GM18867 (cell line): ENCODE results near the gene EED.
"Not testable (repeated sequence)": the region's sequence is repeated elsewhere in the genome, so short reads cannot be mapped to it uniquely, and the experiment has no call there.

ENCODE experiments used
- ATAC-seq: cut with Tn5 transposase; IDR thresholded peaks from one replicate; pipeline ENCODE4 v1.9.1; 2021; ENCODE audit warnings: mild to moderate bottlenecking, moderate library complexity; ENCODE audit not compliant: unreplicated experiment

Gene EED

DNA sequence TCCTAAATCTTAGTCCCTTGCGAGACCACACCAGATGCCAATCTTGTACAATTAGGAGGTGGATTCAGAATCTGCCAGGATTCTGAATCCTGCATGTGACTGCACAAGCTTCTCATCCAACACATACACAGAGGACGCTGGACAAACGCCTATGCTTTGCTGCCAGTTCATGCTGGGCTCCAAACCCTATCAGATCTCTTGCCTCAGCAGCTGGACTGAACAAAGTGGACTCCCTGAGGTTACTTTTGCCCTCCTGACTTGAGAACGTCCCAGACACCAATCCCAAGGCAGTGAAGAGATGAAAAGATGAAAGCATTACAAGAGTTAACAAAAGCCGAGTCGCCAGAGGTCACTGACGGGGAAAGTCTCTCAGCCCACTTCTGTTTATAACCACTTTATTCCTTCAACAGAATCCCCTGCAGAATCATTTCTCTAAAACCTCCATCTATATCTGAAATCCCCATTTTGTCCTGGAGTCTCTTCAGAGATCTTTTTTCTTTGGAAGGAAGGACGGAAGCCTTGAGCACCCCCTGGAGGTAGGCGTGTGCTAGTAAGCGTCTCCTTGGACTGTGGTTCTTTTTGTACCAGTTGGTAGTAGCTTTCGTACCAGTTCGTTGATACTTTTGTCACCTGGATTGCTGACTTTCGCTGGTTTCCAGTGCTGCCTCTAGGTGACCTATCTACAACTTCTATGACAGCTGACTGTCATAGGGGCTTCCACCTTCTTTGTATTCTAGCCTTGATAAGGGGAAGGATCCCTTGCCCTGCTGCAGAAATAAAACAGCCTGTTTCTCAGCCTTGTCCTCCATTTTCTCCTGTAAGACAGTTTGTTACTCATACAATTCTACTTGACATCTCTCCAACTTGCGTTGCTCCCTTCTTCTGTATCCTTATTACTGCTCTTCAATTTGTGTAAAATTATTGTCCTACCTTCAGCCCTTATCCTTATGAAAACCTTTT, 26.1 kb upstream of the EED start:
- peak; percentile 55 for ATAC-seq

DNA sequence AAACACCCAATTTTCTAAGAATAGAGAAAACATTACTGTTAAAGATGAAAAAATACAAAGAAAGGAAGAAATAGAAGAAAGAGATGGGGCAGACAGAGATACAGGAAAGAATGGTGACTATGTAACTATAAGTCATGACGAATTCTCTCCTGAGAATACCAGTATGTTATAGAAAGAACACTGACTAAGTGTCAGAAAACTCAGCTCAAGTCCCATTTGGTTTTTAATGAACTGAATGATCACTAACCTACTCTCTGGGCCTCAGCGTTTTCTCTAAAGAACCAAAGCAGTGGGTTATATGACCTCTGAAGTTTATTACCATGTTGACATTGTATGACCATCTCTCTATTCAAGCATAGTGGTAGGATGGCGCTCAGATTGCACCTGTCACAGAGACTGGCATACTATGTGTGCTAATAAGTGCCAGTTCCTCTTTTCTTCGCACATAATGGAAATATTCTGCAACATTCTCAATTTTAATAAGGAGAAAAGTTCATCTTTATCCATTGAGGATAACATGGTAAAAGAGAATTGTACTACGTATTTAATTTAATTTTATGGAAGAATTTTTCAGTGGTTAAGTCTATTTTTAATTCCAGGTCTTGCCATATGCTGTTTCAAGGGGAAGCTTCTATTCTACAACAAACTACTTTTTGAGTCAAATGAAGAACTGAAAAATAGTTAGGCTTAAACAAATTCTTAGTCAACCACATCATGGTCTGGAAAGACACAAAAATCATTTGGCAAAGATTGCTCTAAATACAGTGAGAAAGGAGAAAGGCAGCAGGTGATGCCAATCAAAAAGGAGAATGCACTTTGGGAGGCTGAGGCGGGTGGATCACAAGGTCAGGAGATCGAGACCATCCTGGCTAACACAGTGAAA, 25.0 kb upstream of the EED start:
- ATAC-seq, result peak; percentile 80

DNA sequence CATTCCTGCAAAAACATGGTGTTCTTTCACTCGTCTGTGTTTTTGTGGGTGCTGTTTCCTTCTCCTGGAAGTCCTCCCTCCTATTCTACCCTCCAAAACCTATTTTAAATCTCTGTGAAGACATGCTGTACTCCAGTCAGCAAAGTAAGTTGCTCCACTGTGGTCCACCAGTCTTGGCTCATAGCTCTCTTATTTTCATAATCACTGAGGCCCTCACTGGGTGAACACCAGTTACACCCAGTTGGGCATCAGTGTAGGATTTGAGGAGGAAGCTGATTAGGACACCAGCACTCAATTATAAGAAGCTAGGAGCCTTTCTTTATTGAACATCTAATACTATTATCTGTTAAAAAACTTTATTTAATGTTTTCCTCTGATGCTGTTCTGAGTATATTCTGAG, 23.9 kb upstream of the EED start:
- no peak for ATAC-seq

DNA sequence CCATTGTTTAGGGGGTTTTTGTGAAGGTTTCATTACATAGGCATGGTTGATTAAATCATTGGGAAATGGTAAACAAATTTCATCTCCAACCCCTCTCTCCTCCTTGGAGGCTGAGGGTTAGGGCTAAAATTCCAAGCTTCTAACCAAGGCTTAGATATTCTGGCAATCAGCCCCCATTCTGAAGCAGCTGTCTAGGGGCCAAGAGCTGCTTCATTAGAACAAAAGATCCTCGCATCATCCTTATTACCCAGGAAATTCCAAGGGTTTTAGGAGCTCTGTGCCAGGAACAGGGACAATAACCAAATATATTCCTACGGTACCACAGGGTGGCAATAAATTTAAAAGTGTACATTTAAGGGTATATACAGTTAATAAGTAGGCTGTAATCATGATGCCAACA, 22.5 kb upstream of the EED start:
- no peak for ATAC-seq

DNA sequence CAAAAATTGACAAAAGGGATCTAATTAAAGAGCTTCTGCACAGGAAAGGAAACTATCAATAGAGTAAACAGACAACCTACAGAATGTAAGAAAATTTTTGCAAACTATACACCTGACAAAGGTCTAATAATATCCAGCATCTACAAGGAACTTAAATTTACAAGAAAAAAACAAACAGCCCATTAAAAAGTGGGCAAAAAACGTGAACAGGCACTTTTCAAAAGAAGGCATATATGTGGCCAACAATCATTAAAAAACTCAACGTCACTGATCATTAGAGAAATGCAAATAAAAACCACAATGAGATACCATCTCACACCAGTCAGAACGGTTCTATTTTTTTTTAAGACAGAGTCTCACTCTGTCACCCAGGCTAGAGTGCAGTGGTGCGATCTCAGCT, 20.0 kb upstream of the EED start:
- not testable (repeated sequence) for ATAC-seq

- not testable (repeated sequence) for ATAC-seq
These were observed 19.2 kb upstream of the EED start for GRCh38 chr11:86225344-86225743.

- ATAC-seq, result peak; percentile 69
These were observed 16.1 kb upstream of the EED start for GRCh38 chr11:86228269-86229038.

- peak; percentile 23 for ATAC-seq
These were observed 15.6 kb upstream of the EED start for GRCh38 chr11:86229039-86229330.

GRCh38 chr11:86230179-86230804, 14.3 kb upstream of the EED start:
- no peak for ATAC-seq

DNA sequence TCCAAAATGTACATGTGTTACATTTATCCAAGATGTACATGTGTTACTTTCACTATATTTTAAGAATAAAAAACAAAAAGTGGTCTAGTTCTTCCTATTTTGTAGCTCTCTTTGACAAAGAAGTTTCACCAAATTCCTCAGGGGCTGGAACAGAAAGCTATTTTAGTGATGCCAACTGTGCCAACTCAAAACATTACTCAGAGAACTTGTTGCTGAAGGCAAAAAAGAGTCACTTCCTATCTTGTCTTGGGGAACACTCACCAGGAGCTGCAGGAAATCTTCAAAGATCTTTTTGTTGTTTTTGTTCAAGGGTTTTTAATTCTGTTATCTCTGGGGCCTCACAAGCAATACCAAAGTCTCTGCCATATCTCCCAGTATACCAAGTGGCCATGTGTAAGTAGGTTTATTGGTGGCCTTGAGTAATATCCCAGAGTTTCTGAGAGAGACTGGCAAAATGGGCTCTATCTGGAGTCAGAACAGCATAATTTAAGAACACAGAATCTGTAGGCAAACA, 13.6 kb upstream of the EED start:
- no peak for ATAC-seq

DNA sequence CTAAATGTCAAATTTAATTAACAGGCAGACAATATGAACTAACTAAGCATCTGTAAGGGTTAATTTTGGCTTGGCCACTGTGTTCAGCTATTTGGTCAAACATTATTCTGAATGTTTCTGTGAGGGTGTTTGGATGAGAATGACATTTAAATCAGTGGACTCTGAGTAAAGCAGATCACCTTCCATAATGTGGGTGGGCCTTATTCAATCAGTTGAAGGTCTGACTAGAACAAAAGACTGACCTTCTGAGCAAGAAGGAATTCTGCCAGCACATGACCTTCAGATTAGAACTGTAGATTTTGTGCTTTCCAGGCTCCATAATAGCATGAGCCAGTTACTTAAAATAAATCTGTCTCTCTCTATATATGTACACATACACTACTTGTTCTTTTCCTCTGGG, 12.0 kb upstream of the EED start:
- no peak for ATAC-seq

DNA sequence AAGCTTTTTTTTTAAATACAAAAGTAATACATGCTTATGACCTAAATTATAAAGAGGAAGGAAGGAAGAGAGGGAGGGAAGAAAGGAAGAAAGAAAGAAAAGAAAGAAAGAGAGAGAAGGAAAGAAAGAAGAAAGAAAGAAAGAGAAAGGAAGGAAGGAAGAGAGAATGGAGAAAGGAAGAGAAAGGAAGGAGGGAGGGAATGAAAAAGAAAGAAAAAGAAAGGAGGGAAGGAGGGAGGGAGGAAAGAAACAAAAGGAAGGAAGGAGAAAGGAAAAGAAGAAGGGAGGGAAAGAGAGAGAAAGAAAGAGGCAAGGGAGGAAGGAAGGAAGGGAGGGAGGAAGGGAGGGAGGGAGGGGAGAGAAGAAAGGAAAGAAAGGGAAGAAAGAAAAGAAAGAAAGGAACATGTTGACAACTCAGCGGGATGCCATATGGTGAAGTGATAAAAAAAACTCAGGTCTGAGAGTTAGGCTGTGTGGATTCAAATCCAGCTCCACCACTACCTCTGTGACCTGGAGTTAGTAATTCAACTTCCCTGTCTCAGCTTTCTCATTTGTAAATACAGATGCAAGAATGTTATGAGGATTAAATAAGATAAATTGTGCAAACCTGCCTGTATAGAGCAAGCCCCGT, 9.6 kb upstream of the EED start:
- ATAC-seq, result no peak

DNA sequence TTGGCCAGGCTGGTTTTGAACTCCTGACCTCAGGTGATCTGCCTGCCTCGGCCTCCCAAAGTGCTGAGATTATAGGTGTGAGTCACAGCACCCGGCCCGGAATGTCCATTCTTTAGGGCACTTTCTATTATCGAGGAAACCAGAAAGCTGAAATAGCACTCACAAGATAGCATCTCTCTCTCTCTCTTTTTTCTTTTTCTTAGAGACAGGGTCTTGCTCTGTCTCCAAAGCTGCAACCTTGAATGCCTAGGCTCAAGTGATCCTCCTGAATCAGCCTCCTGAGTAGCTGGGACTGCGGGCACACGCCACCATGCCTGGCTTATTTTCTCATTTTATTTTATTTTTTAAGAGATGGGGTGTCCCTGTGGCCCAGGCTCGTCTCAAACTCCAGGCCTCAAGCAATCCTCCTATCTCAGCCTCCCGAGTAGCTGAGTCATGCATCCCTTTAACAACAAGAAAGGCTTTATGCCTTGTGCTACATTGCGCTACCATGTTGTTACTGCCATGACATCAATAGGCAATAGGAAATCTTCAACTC, 7.2 kb upstream of the EED start:
- no peak for ATAC-seq

DNA sequence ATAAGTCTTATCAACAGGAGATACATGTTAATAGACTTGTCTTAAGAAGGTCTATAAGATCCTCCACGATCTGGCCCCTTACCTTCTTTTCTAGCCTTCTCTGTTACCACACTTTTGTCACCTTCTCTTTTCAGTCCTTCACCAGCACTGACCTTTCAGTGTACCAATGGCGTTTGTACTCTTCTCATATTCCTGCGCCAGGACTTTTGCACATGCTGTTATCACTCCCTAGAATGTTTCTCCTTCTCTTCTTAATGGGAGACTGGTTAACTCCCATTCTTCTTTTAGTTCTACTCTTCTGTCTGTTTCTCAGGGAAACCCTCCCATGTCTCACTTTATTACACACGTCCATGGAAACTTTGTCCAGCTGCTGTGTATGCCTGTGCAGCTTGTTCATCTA, 4.4 kb upstream of the EED start:
- ATAC-seq, result no peak

DNA sequence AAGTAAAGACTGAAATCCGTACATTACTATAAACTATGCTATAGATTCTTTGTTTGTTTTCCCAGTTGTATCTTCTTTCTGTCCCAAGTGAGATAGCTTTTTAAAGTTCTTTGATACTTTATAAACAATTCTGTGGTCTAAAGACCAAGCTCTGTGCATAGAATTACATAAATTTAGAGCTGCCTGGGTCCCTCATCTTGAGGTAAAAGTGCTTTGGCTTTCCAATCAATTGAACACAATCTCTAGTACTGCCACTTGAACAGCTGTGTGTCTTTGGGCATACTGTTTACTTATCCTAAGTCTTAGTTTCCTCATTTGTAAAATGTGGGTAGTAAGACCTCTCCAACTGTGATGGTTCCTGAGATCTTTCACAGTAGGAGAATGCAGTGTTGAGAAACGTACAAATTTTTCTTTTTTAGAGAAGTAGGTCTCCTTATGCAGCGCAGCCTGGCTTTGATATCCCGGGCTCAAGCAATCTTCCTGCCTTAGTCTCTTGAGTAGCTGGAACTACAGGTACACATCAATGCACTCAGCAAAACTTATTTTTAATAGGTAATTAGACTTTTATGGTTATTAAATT, 2.5 kb upstream of the EED start:
- ATAC-seq, result no peak

DNA sequence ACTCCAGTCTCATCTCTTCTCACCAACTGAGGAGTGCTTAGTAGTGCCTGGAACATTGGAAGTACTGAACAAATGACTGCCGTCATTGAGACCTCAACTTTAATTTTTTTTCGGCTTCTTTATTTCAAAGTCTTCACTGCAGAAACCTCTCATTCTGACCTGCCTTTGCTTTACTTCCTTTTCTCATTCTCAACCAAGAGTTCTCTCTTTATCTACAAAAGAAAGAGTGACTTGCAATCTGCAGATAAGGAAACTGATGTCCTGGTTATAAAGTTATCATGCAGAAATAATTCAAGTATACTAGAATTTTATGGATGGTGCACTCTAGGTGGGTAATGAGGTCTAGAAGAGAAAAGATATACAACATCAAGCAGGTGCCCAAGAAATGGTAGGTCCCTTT, 1.2 kb upstream of the EED start:
- ATAC-seq, result no peak

DNA sequence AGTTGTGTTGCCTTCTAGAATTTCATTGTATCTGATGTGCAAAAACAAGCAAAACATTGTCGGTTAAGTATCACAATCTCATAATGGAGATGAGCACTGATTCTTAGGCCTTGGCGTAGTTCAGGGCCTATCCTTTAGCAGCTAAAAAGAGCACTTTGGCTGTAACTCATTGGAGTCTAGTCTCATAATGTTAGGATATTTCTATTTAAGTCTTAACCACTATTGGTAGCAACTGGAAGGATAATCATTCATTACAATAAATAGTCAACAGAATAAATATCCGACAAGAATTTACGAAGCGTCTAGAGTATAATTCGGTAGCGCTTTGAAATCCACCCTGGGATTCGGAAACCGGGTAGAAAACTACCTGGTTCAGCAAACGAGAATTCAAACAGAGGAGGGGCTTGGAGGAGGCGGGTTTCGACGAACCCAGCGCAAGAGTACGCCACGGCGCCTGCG, 461 bp upstream of the EED start:
- ATAC-seq, result peak; percentile 65

DNA sequence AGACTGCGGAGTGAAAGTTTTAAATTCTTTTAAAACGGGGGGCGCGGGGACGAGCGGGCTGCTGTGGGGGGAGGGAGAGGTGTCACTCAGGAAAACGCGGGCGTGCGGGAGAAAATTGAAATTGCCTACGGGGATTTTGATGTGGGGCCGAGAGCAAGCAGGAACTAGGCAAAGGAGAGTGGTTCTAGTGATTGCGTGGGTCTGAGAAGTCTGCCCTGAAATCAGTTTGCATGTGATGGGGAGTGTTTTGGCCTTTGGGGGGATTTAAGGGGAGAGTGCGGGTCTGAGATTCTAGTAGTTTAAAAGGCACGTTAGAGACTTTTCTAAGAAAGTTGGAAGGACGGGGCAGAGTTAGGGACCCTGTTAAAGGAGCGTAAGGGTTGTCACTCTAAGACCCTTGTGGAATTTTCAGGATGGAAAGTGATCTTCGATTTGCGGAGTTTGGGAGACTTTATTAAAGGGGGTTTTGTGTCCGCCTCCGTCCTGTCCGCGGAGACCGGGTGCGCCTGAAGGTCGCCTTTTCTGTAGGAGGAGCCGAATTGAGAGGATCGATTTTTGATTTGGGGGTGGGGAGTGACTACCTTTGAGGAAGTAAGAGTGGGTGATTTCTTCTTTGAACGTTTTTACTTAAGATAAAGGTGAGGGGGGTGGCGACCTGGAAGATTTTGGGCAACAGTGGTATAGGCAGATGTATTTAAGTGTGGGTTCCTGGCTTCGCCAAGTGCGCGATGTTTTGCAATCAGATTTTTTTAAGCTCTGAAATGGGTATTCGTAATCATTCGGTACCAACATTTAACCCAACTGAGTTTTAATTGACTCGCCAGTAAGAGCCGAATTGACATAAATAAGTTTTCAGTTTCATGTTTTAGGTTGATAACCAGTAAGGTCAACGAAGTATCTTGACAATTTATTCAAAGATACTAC, 1.1 kb downstream of the EED start:
- ATAC-seq, result no peak
